ENCODE measurements around the gene RPS6KA2.

RPS6KA2 gene

DNA sequence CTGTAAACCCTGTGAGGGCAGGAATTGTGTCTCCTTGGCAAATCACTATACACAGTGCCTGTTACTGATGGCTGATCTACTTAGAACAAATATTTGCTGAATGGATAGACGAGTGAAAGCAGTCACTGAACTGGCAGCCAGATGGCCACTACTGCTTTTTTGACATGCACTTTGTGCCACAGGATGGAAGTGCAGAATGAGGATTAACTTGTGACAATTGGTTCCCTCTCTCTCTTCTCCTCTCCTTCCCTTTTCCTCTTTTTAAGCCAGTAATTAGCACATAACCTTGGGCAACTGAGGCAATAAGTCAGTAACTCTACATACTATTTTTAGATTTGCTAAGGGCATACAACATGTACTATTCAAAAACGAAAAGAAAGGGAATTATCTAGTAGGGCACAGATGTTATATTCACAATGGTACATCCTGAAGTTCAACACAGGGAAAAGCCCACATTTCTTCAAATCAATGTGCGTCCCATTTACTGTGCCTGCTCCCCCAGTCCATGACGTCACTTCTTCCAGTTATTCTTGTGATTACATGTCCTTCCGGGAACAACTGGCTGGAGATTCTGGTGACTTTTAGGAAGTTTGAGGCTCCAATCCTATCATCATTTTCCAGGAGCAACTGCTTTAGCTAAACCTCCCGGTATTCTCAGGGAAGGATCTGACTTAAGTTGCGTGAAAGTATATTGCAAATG, 17.0 kb upstream of the RPS6KA2 start:
- no peak for DNase-seq
- Histone ChIP-seq H3K27ac (no peak overlapping the region), H3K36me3 (no peaks in the 10 kb centered on the region), H3K4me1 (peaks cover 0 to 3% (median 0%) of the 10 kb centered on the region in 4 donors), H3K4me3 (no peak overlapping the region), H3K9me3 (peaks cover 0 to 3% (median 0%) of the 10 kb centered on the region in 3 donors), H3K27me3 (peaks cover 0 to 1% of the 10 kb centered on the region in 2 donors)
- TF ChIP-seq, protein P1, sequence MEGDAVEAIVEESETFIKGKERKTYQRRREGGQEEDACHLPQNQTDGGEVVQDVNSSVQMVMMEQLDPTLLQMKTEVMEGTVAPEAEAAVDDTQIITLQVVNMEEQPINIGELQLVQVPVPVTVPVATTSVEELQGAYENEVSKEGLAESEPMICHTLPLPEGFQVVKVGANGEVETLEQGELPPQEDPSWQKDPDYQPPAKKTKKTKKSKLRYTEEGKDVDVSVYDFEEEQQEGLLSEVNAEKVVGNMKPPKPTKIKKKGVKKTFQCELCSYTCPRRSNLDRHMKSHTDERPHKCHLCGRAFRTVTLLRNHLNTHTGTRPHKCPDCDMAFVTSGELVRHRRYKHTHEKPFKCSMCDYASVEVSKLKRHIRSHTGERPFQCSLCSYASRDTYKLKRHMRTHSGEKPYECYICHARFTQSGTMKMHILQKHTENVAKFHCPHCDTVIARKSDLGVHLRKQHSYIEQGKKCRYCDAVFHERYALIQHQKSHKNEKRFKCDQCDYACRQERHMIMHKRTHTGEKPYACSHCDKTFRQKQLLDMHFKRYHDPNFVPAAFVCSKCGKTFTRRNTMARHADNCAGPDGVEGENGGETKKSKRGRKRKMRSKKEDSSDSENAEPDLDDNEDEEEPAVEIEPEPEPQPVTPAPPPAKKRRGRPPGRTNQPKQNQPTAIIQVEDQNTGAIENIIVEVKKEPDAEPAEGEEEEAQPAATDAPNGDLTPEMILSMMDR (IDR thresholded peaks at IDR 0.05): no peak
- intact Hi-C loops (cut with DNase I; ENCODE audit: low total_unique reads): no loop called here

DNA sequence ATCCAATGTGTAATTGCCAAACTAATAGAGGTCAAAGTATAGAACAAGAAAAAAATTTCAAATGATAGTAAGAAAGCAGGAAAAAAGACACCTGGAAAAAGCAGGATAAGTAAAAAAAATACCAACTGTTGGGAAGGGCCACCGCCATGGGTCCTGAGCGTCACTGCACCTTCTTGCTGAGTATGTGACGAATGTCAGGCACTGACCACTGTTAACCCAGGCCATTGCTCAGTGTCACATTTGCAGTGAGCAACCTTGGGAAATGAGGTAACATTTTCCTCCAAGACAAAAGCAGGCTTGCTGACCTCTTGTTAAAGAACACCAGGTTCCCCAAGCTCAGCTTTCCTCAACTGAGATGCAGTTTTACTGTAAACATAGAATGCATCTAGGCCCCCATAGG, 15.6 kb upstream of the RPS6KA2 start:
- H3K4me1 ChIP-seq: peaks cover 0 to 3% (median 0%) of the 10 kb centered on the region in 4 donors
- peaks cover 0 to 10% of the 10 kb centered on the region in 2 donors for H3K27me3 ChIP-seq
- peaks cover 0 to 3% (median 0%) of the 10 kb centered on the region in 3 donors for H3K9me3 ChIP-seq
- DNase-seq: no peak
- no peak overlapping the region for H3K4me3 ChIP-seq
- no peak overlapping the region for H3K27ac ChIP-seq
- intact Hi-C loops (cut with DNase I; ENCODE audit: low total_unique reads): no loop called here
- TF ChIP-seq, protein P1 (IDR thresholded peaks at IDR 0.05): no peak
- H3K36me3 ChIP-seq: no peaks in the 10 kb centered on the region

DNA sequence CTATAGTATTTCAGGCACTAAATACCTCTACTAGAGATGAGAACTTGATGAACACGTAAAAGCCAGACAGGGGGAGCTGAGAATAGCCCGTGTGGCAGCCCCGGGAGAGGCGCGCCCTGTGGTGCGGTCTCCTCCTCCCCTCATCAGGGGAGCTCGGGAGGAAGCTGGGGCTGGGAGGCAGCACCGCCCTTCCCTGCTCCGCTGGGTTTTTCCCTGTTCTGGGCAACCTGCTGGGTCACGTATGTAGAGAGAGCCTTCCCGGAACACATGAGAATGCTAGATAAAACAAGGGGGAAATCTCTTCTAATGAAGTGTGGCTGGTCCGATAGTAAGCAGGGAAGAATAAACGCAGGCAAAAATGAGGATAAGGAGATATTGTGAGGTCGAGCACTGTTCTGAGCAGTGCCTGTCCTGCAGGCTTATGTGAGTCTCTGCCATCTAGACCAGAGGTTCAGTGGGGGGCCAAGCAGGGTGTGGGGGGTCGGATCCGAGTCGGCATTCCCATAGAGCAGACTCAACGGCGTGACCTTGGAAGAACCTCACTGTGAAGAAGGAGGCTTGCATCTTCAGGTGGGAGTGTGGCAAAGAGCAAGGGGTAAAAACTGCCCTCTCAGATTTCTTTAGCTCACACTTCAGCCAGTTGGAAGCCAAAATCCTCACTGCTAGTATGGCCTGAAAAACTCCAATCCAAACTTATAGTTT, 13.4 kb upstream of the RPS6KA2 start:
- H3K9me3 ChIP-seq: peaks cover 0 to 3% (median 0%) of the 10 kb centered on the region in 3 donors
- TF ChIP-seq, protein P1 (IDR thresholded peaks at IDR 0.05): no peak
- H3K36me3 ChIP-seq: no peaks in the 10 kb centered on the region
- DNase-seq: peak in 1 of 2 donors; percentile 26
- intact Hi-C loops (cut with DNase I; ENCODE audit: low total_unique reads): no loop called here
- H3K27ac ChIP-seq: no peak overlapping the region
- H3K4me3 ChIP-seq: no peak overlapping the region
- H3K4me1 ChIP-seq: peaks cover 0 to 3% (median 0%) of the 10 kb centered on the region in 4 donors
- H3K27me3 ChIP-seq: peaks cover 0 to 25% of the 10 kb centered on the region in 2 donors

DNA sequence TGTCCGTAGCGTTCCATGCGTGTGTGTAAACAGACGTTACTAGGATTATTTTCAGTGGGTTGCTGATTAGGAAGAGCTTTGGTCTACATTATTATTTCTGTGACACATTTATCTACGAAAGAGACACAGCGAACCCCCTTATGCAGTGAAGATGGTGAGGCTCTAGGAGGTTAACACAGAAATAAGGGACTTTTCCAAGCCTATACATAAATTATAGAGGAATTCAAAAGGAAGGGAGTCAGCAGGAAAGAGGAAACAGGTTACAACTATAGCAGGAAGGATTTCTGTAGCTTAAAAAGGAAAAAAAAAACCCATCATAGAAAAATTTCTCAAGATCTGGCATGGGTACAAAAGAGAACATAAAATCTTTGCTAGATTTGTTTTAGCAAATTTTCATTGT, 12.9 kb upstream of the RPS6KA2 start:
- peaks cover 0 to 26% of the 10 kb centered on the region in 2 donors for H3K27me3 ChIP-seq
- no peak overlapping the region for H3K4me3 ChIP-seq
- H3K9me3 ChIP-seq: peaks cover 0 to 3% (median 0%) of the 10 kb centered on the region in 3 donors
- DNase-seq: no peak
- H3K36me3 ChIP-seq: no peaks in the 10 kb centered on the region
- intact Hi-C loops (cut with DNase I; ENCODE audit: low total_unique reads): no loop called here
- no peak overlapping the region for H3K27ac ChIP-seq
- TF ChIP-seq, protein P1 (IDR thresholded peaks at IDR 0.05): no peak
- peaks cover 0 to 3% (median 0%) of the 10 kb centered on the region in 4 donors for H3K4me1 ChIP-seq

DNA sequence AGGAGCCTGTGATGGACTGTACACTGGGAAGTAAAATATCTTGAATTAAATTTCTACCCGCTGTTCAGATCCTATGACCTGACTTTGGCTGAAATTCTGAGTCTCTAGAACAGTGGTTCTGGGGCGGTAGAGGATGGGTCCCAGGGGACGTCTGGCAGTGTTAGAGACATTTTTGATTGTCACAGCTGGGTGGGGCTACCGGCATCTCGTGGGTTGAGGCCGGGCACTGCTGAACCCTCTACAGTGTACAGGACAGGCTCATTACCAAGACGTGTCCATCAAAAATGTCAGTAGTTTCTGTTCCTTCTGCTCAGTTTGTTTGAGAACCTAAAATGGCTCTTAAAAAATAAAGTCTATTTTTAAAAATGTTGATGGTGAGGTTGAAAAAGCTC, 11.5 kb upstream of the RPS6KA2 start:
- no peak for DNase-seq
- Histone ChIP-seq H3K36me3 (no peaks in the 10 kb centered on the region), H3K9me3 (peaks cover 0 to under 1% (median 0%) of the 10 kb centered on the region in 3 donors), H3K4me3 (no peak overlapping the region), H3K4me1 (peaks cover 0 to 3% (median 0%) of the 10 kb centered on the region in 4 donors), H3K27ac (no peak overlapping the region), H3K27me3 (peaks cover 0 to 33% of the 10 kb centered on the region in 2 donors)
- intact Hi-C loops (cut with DNase I; ENCODE audit: low total_unique reads): no loop called here
- TF ChIP-seq, protein P1 (IDR thresholded peaks at IDR 0.05): no peak
